Tibial artery (tissue), 4 donors: ENCODE measurements around the gene BMP2.

ENCODE experiments used
- DNase-seq, 2 donors: peaks; one replicate each; pipeline ENCODE4 v3.0.0-alpha.2; 2019
- H3K27ac ChIP-seq, 2 donors: fragments of 200-600 bp; sonication (generic) in 1 of 2; 1 replicate in 1 of 2; 2 replicates in 1 of 2; pipeline ENCODE4 v1.5.1; 2018 to 2019; ENCODE audit warnings: mild to moderate bottlenecking in 1 of 2
- H3K27me3 ChIP-seq, 2 donors: fragments of 200-600 bp; sonication (generic) in 1 of 2; one replicate each; pipeline versions ENCODE4 v1.5.1 to v1.6.0; 2016 to 2019
- H3K36me3 ChIP-seq, 3 donors: fragments of 200-600 bp; sonication (generic) in 2 of 3; one replicate each; pipeline ENCODE4 v1.5.1; 2016 to 2019; ENCODE audit warnings: mild to moderate bottlenecking in 2 of 3
- H3K4me1 ChIP-seq, 4 donors: fragments of 200-600 bp; sonication (generic) in 2 of 4; 1 replicate in 3 of 4; 2 replicates in 1 of 4; pipeline ENCODE4 v1.5.1; 2016 to 2019
- H3K4me3 ChIP-seq, 2 donors: fragments of 200-600 bp; sonication (generic) in 1 of 2; 1 replicate in 1 of 2; 2 replicates in 1 of 2; pipeline ENCODE4 v1.5.1; 2018 to 2019; ENCODE audit warnings: mild to moderate bottlenecking in 2 of 2
- H3K9me3 ChIP-seq, 3 donors: fragments of 200-600 bp; sonication (generic) in 1 of 3; one replicate each; pipeline ENCODE4 v1.5.1; 2016 to 2019
- CTCF ChIP-seq, 2 experiments: fragments of 200-600 bp in 1 of 2; fragments of 450-650 bp in 1 of 2; IDR thresholded peaks; one replicate each; pipeline ENCODE4 v1.5.1; 2017 to 2019; ENCODE audit warnings: antibody characterized with exemption in 2 of 2, mild to moderate bottlenecking in 1 of 2, moderate library complexity in 1 of 2
- intact Hi-C: fragments of 100-400 bp; cut with DNase I; formaldehyde crosslinking; loops from one replicate; pipeline ENCODE4 v1.15.0; 2023; ENCODE audit warnings: low total_unique reads

BMP2 gene

DNA sequence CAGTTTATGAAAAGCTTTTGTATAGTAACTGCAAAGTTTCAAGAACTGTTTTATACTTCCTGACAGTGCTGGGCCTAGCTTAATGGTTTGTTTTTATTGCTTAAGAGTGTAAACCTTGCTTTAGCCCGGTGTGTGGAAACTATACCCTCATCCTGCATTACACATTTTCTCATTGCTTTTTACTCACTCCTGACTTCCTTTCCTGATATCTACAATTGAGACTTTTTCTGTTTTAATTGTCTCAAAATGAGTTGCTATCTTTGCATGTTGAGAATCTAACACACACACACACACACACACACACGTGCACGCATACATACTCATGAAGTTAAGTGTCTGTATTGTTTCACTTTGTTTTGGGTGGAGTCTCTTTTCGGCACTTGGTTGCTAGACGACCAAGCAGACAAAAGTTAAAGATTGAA is 16.7 kb downstream of the BMP2 start:
- Histone ChIP-seq H3K27me3 (no peaks in the 10 kb centered on the region), H3K36me3 (no peaks in the 10 kb centered on the region), H3K9me3 (no peaks in the 10 kb centered on the region), H3K4me1 (no peaks in the 10 kb centered on the region), H3K4me3 (no peak overlapping the region), H3K27ac (no peak overlapping the region)
- no peak for TF ChIP-seq CTCF (IDR thresholded peaks at IDR 0.05)
- intact Hi-C loops: no loop called here
- no peak for DNase-seq

DNA sequence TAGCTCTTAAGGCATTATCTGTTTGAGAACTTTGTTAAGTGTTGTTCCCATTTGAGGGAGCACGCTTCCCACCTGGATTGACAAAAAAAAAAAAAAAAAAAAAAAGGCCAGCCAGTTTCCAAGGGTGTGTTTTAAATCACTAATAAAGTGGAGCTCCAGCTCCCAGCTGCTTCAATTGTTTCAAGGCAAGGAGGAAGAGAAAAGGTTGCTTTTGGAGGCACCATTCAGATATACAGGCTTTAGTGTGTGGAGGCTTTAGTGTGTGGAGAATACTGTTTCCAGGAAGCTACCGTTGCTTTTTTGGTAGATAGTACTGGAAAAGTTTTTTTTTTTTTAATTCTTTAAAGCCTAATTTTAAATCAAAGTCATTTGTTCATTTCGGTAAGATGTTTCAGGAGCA is 17.3 kb downstream of the BMP2 start:
- Histone ChIP-seq H3K9me3 (no peaks in the 10 kb centered on the region), H3K4me3 (no peak overlapping the region), H3K27ac (no peak overlapping the region), H3K27me3 (no peaks in the 10 kb centered on the region), H3K36me3 (no peaks in the 10 kb centered on the region), H3K4me1 (no peaks in the 10 kb centered on the region)
- no peak for TF ChIP-seq CTCF (IDR thresholded peaks at IDR 0.05)
- DNase-seq: no peak
- intact Hi-C loops: no loop called here

DNA sequence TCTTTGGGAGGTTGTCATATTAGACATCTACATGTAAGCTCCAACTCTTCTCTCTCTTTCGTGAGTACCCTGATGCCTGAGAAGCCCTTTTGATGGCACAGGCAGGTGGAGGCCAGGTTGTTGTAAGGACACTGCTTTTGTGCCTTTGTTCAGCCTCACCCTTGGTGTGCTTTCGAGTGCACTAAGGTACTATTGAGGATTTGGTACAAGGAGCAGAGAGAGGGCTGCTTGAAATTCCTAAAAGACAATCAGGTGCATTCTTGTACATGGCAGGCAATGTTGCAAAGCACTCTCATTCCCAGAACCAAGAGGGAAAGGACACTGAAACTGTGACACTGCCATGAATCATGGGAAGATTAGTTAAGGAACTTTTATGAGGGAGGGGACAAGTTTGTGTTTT is 19.1 kb downstream of the BMP2 start:
- no peaks in the 10 kb centered on the region for H3K9me3 ChIP-seq
- H3K4me1 ChIP-seq: no peaks in the 10 kb centered on the region
- TF ChIP-seq CTCF (IDR thresholded peaks at IDR 0.05): no peak
- no peak overlapping the region for H3K4me3 ChIP-seq
- intact Hi-C loops: no loop called here
- H3K27me3 ChIP-seq: no peaks in the 10 kb centered on the region
- H3K27ac ChIP-seq: no peak overlapping the region
- H3K36me3 ChIP-seq: no peaks in the 10 kb centered on the region
- DNase-seq: no peak

DNA sequence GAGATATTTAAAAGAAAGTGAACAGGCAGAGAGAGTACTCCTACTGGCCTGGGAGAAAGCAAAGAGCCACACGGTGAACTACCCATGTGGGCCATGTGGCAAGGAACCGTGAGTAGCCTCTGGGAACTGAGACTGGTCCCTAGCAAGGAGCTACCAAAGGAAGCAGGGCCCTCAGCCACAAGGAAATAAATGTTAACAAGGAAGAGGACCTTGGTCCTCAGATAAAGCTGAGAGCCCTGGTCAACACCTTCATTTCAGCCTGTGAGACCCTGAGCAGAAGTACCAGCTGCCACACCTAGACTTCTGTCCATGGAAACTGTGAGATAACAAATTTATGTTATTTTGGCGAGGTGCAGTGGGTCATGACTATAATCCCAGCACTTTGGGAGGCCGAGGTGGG is 25.3 kb downstream of the BMP2 start:
- no peaks in the 10 kb centered on the region for H3K9me3 ChIP-seq
- no peaks in the 10 kb centered on the region for H3K27me3 ChIP-seq
- intact Hi-C loops: no loop called here
- no peak for TF ChIP-seq CTCF (IDR thresholded peaks at IDR 0.05)
- DNase-seq: no peak
- no peak overlapping the region for H3K27ac ChIP-seq
- no peak overlapping the region for H3K4me3 ChIP-seq
- H3K36me3 ChIP-seq: no peaks in the 10 kb centered on the region
- no peaks in the 10 kb centered on the region for H3K4me1 ChIP-seq

DNA sequence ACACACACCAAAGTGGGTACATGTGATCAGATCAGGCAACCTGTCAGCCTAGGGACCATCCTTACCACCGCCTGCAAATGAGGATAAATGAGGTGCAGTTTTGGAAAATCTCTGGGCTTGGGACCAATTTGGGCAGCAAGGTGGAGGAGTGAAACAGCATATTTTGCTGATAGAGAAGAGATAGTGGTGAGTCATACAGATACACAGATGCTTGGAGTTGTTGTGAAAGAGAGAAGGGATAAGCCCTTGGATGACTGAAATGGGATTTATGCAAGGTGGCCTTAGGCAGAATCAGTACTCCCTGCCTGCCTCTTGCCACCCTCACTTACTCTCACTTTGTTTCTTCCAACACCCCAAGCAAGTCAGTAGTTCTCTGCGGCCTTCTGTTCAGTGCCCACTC is 34.7 kb downstream of the BMP2 start:
- intact Hi-C loops: no loop called here
- TF ChIP-seq CTCF (IDR thresholded peaks at IDR 0.05): no peak
- H3K9me3 ChIP-seq: no peaks in the 10 kb centered on the region

DNA sequence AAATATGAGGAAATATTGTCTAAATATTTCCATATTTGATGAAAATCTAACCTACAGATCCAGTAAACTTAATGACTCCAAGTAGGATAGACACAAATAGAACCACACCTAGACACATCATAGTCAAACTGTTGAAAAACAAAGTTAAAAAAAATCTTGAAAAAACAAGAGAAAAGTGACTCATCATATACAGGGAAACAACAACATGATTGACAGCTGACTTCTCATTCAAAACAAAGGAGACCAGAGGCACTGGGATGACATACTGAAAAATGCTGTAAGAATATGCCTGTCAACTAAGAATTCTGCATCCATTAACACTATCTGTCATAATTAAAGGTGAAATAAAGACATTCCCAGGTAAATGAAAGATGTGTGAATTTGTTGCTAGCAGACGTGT is 38.8 kb downstream of the BMP2 start:
- H3K4me3 ChIP-seq: no peak overlapping the region
- H3K27ac ChIP-seq: no peak overlapping the region
- H3K36me3 ChIP-seq: no peaks in the 10 kb centered on the region
- no peaks in the 10 kb centered on the region for H3K4me1 ChIP-seq
- H3K9me3 ChIP-seq: no peaks in the 10 kb centered on the region
- intact Hi-C loops: no loop called here
- no peak for TF ChIP-seq CTCF (IDR thresholded peaks at IDR 0.05)
- peaks cover 0 to 2% of the 10 kb centered on the region in 2 donors for H3K27me3 ChIP-seq
- no peak for DNase-seq

More for the DNA sequence above, 34.7 kb downstream of the BMP2 start:
- H3K4me1 ChIP-seq: no peaks in the 10 kb centered on the region
- no peaks in the 10 kb centered on the region for H3K36me3 ChIP-seq
- no peak for DNase-seq
- no peak overlapping the region for H3K4me3 ChIP-seq
- peaks cover 0 to 2% of the 10 kb centered on the region in 2 donors for H3K27me3 ChIP-seq
- H3K27ac ChIP-seq: no peak overlapping the region
